GM12878 (cell line): Measurements from ENCODE around the gene CCR2. TPM values are rescaled to one million over a fixed set of nuclear protein-coding genes. Genes with fewer than 3 reads are reported as not detected.

Experiments
- ATAC-seq: fragments of 200-7000 bp; cut with Tn5 transposase; 3 replicates; pipeline ENCODE4 v1.9.1; 2020; ENCODE audit warnings: mild to moderate bottlenecking, moderate library complexity
- BruUV-seq: library from RNA; stranded (reverse); fragments of 400-500 nt; replicated peaks from 2 replicates; lab custom pipeline; 2021; lab: Mats Ljungman, UMichigan
- CTCF ChIA-PET: fragments of 300-600 bp; sonication (Branson Sonifier 250); formaldehyde crosslinking; extraction: SDS; loops from one replicate; lab custom pipeline; 2021; ENCODE audit warnings: inconsistent platforms; lab: Yijun Ruan, JAX
- POLR2A ChIA-PET: fragments of 350-600 bp; formaldehyde crosslinking; extraction: SDS; loops from one replicate; lab custom pipeline; 2021; ENCODE audit warnings: inconsistent platforms; lab: Charles Lee
- RAD21 ChIA-PET: fragments of 300-600 bp; sonication (Branson Sonifier 250); formaldehyde crosslinking; loops from one replicate; lab custom pipeline; 2023; ENCODE audit warnings: antibody characterized with exemption; ENCODE audit not compliant: unreplicated experiment; lab: Charles Lee
- SMC1A ChIA-PET: fragments of 300-600 bp; sonication (Branson Sonifier 250); formaldehyde crosslinking; loops from one replicate; lab custom pipeline; 2023; ENCODE audit not compliant: unreplicated experiment, uncharacterized antibody; lab: Charles Lee
- DNase-seq: peaks from one replicate; pipeline ENCODE4 v3.0.0-alpha.2; 2011; ENCODE audit warnings: low read depth, low spot score
- FAIRE-seq: peaks from 3 replicates; lab custom pipeline; 2011; peaks lifted over from hg19 to GRCh38; lab: Jason Lieb, UNC
- H2AFZ ChIP-seq: 2 replicates; pipeline ENCODE4 v1.6.0; 2011; ENCODE audit warnings: low read depth, low read length, control low read depth; ENCODE audit not compliant: control insufficient read depth
- H3K27ac ChIP-seq: 2 replicates; pipeline ENCODE4 v1.5.1; 2011; ENCODE audit warnings: control low read depth; ENCODE audit not compliant: control insufficient read depth, insufficient read depth
- H3K27me3 ChIP-seq, 2 experiments: replicated peaks in 1 of 2; 2 replicates each; pipeline versions ENCODE4 v1.6.0 to v1.6.1; 2011; ENCODE audit warnings: low read length in 1 of 2; ENCODE audit not compliant: control insufficient read depth in 2 of 2, insufficient read depth in 2 of 2
- H3K36me3 ChIP-seq, 2 experiments: 2 replicates each; pipeline ENCODE4 v1.5.1; 2011; ENCODE audit warnings: low read length in 1 of 2; ENCODE audit not compliant: control insufficient read depth in 2 of 2, insufficient read depth in 2 of 2
- H3K4me1 ChIP-seq: 2 replicates; pipeline ENCODE4 v1.6.1; 2011; ENCODE audit warnings: mild to moderate bottlenecking, low read length, moderate library complexity, mixed read lengths; ENCODE audit not compliant: control insufficient read depth, insufficient read depth
- H3K4me2 ChIP-seq: 2 replicates; pipeline ENCODE4 v1.6.0; 2011; ENCODE audit warnings: control low read depth; ENCODE audit not compliant: control insufficient read depth, insufficient read depth
- H3K4me3 ChIP-seq: fragments of 200-600 bp; sonication (generic); 2 replicates; pipeline ENCODE4 v1.5.1; 2016
- H3K79me2 ChIP-seq: 2 replicates; pipeline ENCODE4 v1.6.0; 2011; ENCODE audit warnings: low read length; ENCODE audit not compliant: control insufficient read depth, insufficient read depth
- H3K9ac ChIP-seq: 2 replicates; pipeline ENCODE4 v1.8.0; 2011; ENCODE audit warnings: low read length, control low read depth, mixed read lengths; ENCODE audit not compliant: control insufficient read depth, insufficient read depth
- H3K9me3 ChIP-seq: replicated peaks from 3 replicates; pipeline ENCODE4 v1.5.1; 2011; ENCODE audit warnings: mild to moderate bottlenecking, low read length; ENCODE audit not compliant: control insufficient read depth, insufficient read depth
- H4K20me1 ChIP-seq: 2 replicates; pipeline ENCODE4 v1.6.0; 2011; ENCODE audit not compliant: control insufficient read depth, insufficient read depth
- ATF3 ChIP-seq: IDR thresholded peaks from 2 replicates; pipeline ENCODE4 v1.6.1; 2011; ENCODE audit warnings: low read depth, mild to moderate bottlenecking, low read length, moderate library complexity, borderline replicate concordance; ENCODE audit errors: extremely low read depth
- CHD1 ChIP-seq: IDR thresholded peaks from 2 replicates; pipeline ENCODE4 v1.6.1; 2012; ENCODE audit warnings: low read depth, low read length, improper control_type of control experiment
- HCFC1 ChIP-seq: fragments of 150-350 bp; IDR thresholded peaks from 2 replicates; pipeline ENCODE4 v1.6.1; 2014; ENCODE audit warnings: low read length
- KDM1A ChIP-seq: fragments of 200-600 bp; sonication (generic); IDR thresholded peaks from 2 replicates; pipeline ENCODE4 v1.6.1; 2016; ENCODE audit warnings: borderline replicate concordance
- MAX ChIP-seq: IDR thresholded peaks from 2 replicates; pipeline ENCODE4 v1.6.1; 2012; ENCODE audit warnings: low read depth, low read length, improper control_type of control experiment
- MXI1 ChIP-seq: fragments of 150-350 bp; IDR thresholded peaks from 2 replicates; pipeline ENCODE4 v1.6.1; 2011; ENCODE audit warnings: low read depth, mild to moderate bottlenecking, inconsistent platforms, low read length, improper control_type of control experiment
- PAX5 ChIP-seq: IDR thresholded peaks from 2 replicates; pipeline ENCODE4 v1.6.1; 2011; ENCODE audit warnings: low read depth, low read length, borderline replicate concordance
- POLR2AphosphoS2 ChIP-seq: IDR thresholded peaks from 2 replicates; pipeline ENCODE4 v1.6.1; 2011; ENCODE audit warnings: low read depth, mild to moderate bottlenecking, low read length, improper control_type of control experiment, moderate library complexity
- RAD51 ChIP-seq: fragments of 450-650 bp; IDR thresholded peaks from 2 replicates; pipeline ENCODE4 v1.6.1; 2016; ENCODE audit warnings: moderate library complexity, mild to moderate bottlenecking, inconsistent platforms
- RUNX3 ChIP-seq: IDR thresholded peaks from 2 replicates; pipeline ENCODE4 v1.6.1; 2012; ENCODE audit warnings: low read length, inconsistent platforms
- ZNF207 ChIP-seq: fragments of 450-650 bp; IDR thresholded peaks from 2 replicates; pipeline ENCODE4 v1.6.1; 2014; ENCODE audit warnings: antibody characterized with exemption, mild to moderate bottlenecking, borderline replicate concordance
- ZZZ3 ChIP-seq: IDR thresholded peaks from 2 replicates; pipeline ENCODE4 v1.6.1; 2011; ENCODE audit warnings: low read depth; ENCODE audit not compliant: control insufficient read depth, insufficient read length
- WGBS: methylation state at CpG from one replicate; pipeline ENCODE4 v1.1.6; 2016; ENCODE audit warnings: low lambda C conversion rate; ENCODE audit not compliant: insufficient replicate concordance, insufficient coverage; ENCODE audit errors: missing lambda C conversion rate; 5-methylcytosine and 5-hydroxymethylcytosine counted together
- in situ Hi-C: fragments of 300-500 bp; cut with MboI; formaldehyde crosslinking; loops from 9 replicates; pipeline ENCODE4 v1.14.3; 2018; ENCODE audit warnings: mixed read lengths
- intact Hi-C: fragments of 100-400 bp; cut with micrococcal nuclease; formaldehyde crosslinking; loops from one replicate; pipeline ENCODE4 v1.14.2; 2022; ENCODE audit not compliant: unreplicated experiment
- polyA plus RNA-seq, 11 experiments: library from polyadenylated mRNA; depleted of rRNA in 4 of 11; unstranded in 6 of 11; stranded (reverse) in 5 of 11; fragments of >200 nt; fragmentation: Nextera tagmentation in 4 of 11; fragmentation: Illumina TruSeq in 1 of 11; extraction: Ambion mirVana in 4 of 11; extraction: Trizol in 1 of 11; gene quantifications; 1 replicate in 1 of 11; 2 replicates in 10 of 11; pipeline versions ENCODE4 v1.2.1 to v1.2.3, GENCODE V29; 2011 to 2016; ENCODE audit warnings: inconsistent platforms in 2 of 11, missing spikeins in 2 of 11, low read depth in 1 of 11
- total RNA-seq, 4 experiments: library from RNA; depleted of rRNA in 3 of 4; stranded (reverse); fragments of >200 nt in 3 of 4; fragmentation: Illumina TruSeq in 1 of 4; extraction: Trizol in 1 of 4; gene quantifications; 2 replicates each; pipeline versions ENCODE4 v1.2.1 to v1.2.3, GENCODE V29; 2013 to 2021
- TF ChIP-seq, protein P1 (sequence below): fragments of 450-650 bp; formaldehyde crosslinking; IDR thresholded peaks from 2 replicates; pipeline ENCODE4 v1.4.0; 2022; ENCODE audit warnings: mild to moderate bottlenecking, moderate library complexity

Gene CCR2
- total and polyA plus RNA-seq, 10 of the 15 experiments (the other 5 are each of a cell fraction or from before 2014, with no cell fraction given) = 1.9 to 4.7 (median 3.5) TPM; not detected in 1

DNA sequence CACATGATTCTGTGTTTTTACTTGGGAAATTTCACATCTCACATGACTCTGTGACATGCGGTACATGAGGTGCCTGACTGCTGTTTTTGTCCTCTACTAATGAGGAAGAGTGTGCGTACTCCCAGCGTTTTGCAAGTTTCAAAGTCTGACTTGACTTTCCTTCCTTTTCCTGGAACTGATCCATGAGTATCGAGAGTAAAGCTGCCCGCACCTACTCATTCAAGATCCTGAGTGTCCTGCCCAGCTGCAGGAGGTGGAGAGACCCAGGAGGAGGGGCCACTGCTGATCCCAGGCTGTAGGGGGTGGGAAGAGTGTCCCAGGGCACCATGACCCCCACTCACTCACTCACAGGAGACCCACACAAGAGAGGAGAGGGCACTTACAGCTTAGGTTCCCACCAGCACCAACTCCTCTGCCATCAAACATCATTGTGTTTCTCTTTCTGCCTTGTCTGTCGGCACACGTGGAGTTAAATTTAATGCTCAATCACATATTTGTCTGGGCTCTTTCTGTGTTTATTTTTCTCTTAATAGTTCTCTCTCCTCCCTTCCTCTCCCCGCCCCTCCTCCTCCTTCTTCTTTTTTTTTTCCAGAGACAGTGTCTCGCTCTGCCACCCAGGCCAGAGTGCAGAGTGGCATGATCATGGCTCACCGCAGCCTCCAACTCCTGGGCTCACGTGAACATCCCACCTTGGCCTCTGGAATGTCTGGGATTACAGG, 51.5 kb downstream of the CCR2 start:
- FAIRE-seq = no peak
- Histone ChIP-seq H3K27ac (no peak overlapping the region), H3K4me1 (peaks cover 11% of the 10 kb centered on the region)
- TF ChIP-seq ATF3 = no peak
- TF ChIP-seq MXI1 = no peak
- no peak for TF ChIP-seq ZZZ3
- no peak for TF ChIP-seq CHD1
- TF ChIP-seq RUNX3 = no peak
- TF ChIP-seq HCFC1 = no peak
- TF ChIP-seq RAD51 = no peak
- TF ChIP-seq POLR2AphosphoS2 = no peak
- no peak for TF ChIP-seq KDM1A
- TF ChIP-seq ZNF207 = no peak
- no peak for TF ChIP-seq PAX5
- TF ChIP-seq, protein P1, sequence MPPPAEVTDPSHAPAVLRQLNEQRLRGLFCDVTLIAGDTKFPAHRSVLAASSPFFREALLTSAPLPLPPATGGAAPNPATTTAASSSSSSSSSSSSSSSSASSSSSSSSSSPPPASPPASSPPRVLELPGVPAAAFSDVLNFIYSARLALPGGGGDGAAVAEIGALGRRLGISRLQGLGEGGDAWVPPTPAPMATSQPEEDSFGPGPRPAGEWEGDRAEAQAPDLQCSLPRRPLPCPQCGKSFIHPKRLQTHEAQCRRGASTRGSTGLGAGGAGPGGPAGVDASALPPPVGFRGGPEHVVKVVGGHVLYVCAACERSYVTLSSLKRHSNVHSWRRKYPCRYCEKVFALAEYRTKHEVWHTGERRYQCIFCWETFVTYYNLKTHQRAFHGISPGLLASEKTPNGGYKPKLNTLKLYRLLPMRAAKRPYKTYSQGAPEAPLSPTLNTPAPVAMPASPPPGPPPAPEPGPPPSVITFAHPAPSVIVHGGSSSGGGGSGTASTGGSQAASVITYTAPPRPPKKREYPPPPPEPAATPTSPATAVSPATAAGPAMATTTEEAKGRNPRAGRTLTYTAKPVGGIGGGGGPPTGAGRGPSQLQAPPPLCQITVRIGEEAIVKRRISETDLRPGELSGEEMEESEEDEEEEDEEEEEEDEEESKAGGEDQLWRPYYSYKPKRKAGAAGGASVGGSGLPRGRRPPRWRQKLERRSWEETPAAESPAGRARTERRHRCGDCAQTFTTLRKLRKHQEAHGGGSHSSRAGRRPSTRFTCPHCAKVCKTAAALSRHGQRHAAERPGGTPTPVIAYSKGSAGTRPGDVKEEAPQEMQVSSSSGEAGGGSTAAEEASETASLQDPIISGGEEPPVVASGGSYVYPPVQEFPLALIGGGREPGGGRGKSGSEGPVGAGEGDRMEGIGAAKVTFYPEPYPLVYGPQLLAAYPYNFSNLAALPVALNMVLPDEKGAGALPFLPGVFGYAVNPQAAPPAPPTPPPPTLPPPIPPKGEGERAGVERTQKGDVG = no peak
- TF ChIP-seq MAX = no peak
- TF ChIP-seq, all 136 proteins: peak for 0
- H2AFZ ChIP-seq = no peak overlapping the region
- H3K4me2 ChIP-seq = no peak overlapping the region
- ChIA-PET RAD21 (no interaction called here), POLR2A (no interaction called here), SMC1A (interaction anchor here (1.1 kb wide), 1 partner anchor 27 kb away, joined by 4 read pairs; no protein-coding TSS in a partner anchor), CTCF (interaction anchor here (1.1 kb wide), 1 partner anchor 30 kb away, joined by 3 read pairs; no protein-coding TSS in a partner anchor)
- no TSS peak for BruUV-seq
- no peaks in the 10 kb centered on the region; the same call in 2 of the 3 replicates for H3K9me3 ChIP-seq
- no peak overlapping the region for H3K4me3 ChIP-seq
- in situ Hi-C loops (no loop called here), intact Hi-C loops (no loop called here)
- no peaks in the 10 kb centered on the region for H3K36me3 ChIP-seq
- DNase-seq = no peak
- no peak overlapping the region for H3K9ac ChIP-seq
- H3K27me3 ChIP-seq = no peaks in the 10 kb centered on the region
- H3K79me2 ChIP-seq = no peaks in the 10 kb centered on the region
- ATAC-seq = no peak
- WGBS = 74% methylated on average over 11 of the region's 11 CpGs
- H4K20me1 ChIP-seq = no peaks in the 10 kb centered on the region
